ENCODE results near the gene CHP1. TPM values are rescaled to one million over a fixed set of nuclear protein-coding genes. Genes with fewer than 3 reads are reported as not detected.
"Not testable (repeated sequence)": the region's sequence is repeated elsewhere in the genome, so short reads cannot be mapped to it uniquely, and the experiment has no call there.

The CHP1 gene
- total RNA-seq = 100 to 1,000 TPM; 407 to 410 TPM
- long read RNA-seq, transcript CHP1-201 (7 exons, 3,329 nt) = major isoform, 6 of 33 reads
- long read RNA-seq, partial matches to known transcripts = 0 of 33 reads
- long read RNA-seq, other reads (novel, unspliced or antisense) = 27 of 33 reads

DNA sequence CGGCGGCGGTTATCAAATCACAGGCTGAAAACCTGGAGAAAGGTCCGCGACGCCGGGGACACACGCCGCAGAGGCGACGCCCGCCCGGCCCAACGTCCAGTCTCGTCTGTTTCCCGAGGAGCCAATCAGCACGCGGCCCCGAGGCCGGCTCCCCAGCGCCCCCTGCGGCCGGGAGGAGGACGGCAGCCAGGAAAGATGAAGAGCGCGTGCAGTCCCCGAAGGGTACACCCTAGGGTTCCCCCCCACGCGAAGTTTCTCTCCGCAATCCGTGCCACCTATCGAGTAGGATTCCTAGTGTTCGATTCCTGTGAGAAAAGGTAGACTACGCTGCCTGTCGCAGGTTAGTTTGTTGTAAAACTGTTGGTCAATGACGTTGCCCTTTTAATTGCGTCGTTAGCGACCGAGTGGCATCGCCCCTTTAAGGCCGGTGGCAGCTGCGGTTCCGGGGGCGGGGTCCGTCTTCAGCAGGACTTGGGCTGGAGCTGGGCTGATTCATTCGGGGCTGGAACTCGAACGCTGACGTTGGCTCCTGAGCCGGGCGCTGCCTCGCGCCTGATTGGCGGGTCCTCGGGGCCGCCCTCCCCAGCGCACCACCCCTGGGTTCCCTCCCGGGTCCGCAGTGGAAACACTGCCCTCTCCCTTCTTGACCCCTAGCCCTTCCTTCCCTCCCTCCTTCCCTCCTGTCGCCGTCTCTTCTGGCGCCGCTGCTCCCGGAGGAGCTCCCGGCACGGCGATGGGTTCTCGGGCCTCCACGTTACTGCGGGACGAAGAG lies at the start of gene CHP1, which contains the start of gene EXD1:
TSS of gene CHP1 (plus strand) at position 619 of the 772 bp plus-strand sequence. CDS start at position 734, 115 bp downstream.
TSS of gene EXD1 (minus strand) at position 108 of the 772 bp plus-strand sequence. CDS start 4,182 bp downstream, outside the sequence.
- intact Hi-C loops (cut with DNase I, micrococcal nuclease) = no loop called here
- DNase-seq (peak; percentile 99), ATAC-seq (peak; percentile 92)

DNA sequence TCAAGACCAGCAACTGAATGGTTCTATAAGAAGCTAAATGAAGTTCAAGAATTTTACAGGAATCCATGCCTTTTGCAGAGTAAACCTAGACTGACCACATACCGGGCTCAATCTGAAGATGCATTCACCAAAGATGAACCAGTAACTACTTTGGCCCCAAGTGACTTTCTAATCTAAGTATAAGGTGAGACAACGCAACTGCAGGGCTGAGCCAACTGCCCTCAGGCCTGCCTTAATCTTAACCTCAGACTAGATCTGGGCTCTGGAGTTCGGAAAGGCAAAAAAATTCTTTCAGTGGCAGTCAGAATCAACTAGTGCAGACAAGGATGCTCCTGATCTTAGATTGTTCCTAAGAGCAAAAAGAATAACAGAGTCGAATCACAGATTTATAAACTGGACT lies 48.8 kb upstream of the CHP1 start:
- ATAC-seq (no peak), DNase-seq (no peak)
- intact Hi-C loops (cut with DNase I, micrococcal nuclease) = loop anchor here in 1 of 2 donors (10.0 kb wide), 1 partner anchor 277 kb away; no protein-coding TSS in a partner anchor

DNA sequence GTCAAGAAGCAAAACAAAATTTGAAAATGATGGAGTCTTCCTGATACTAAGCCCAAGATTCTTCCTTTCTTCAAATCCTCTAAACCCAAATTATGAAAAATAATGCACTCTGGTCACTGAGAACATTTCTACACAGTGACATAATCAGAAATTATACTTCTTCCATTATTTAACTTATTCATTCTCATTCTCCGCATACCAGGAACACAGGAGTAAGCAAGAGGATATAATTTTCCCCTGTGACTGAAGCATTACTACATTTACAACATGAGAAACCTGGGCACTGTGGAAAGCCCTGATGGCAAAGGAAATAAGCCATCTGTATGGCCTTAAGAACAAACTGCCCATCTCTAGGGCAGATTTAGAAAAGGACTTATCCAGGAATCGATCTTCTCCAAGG lies 47.5 kb upstream of the CHP1 start:
- no peak for DNase-seq
- intact Hi-C loops (cut with DNase I, micrococcal nuclease) = loop anchor here in 1 of 2 donors (10.0 kb wide), 1 partner anchor 279 kb away; no protein-coding TSS in a partner anchor
- ATAC-seq = no peak

DNA sequence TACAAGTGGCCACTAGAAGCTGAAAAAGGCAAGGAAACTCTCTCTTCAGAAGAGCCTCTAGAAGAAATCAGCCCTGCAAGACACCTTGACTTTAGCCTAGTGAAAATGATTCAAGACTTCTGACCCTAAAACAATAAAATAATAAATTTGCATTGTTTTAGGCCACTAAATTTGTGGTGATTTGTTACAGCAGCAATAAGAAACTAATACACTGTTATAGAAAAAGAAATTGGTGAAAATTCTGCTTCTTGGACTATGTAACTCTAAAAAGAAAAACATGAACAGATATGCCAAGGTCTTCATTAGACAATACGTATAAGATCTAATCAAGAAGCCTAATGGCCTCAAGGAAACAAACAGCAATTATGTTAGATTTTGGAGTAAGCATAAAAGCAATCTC lies 36.6 kb upstream of the CHP1 start:
- intact Hi-C loops (cut with DNase I, micrococcal nuclease) = no loop called here
- no peak for ATAC-seq
- no peak for DNase-seq

DNA sequence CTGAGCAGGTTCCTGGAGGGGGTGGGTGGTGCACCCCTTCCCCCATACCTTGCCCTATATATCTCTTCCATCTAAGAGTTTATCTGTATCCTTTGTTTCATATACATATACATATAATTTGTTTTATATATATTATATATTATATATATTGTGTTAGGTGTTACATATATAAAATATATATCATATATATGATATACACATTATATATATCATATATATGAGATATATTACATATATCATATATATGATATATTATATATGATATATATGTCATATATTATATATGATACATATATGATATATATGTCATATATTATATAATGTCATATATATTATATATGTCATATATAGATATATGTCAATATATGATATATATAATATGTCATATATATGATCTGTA lies 31.6 kb upstream of the CHP1 start:
- DNase-seq (no peak), ATAC-seq (no peak)
- intact Hi-C loops (cut with DNase I, micrococcal nuclease) = no loop called here

DNA sequence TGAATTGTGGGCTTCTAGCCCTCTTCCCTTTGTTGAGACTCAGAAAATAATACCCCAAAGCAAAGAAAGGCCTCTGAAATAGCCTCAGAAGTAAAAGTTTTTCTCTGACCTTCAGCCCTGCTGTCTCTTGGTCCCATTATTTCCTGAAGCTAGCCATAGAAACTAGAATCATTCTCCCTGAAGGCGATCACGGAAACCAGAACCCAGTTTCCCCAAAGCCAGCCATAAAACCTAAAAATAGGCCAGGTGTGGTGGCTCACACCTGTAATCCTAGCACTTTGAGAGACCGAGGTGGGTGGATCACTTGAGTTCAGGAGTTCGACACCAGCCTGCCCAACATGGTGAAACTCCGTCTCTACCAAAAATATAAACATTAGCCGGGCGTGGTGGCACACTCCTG lies 27.7 kb upstream of the CHP1 start:
- ATAC-seq (peak; percentile 84), DNase-seq (peak in 1 of 2 donors; percentile 8)
- intact Hi-C loops (cut with DNase I, micrococcal nuclease) = no loop called here

DNA sequence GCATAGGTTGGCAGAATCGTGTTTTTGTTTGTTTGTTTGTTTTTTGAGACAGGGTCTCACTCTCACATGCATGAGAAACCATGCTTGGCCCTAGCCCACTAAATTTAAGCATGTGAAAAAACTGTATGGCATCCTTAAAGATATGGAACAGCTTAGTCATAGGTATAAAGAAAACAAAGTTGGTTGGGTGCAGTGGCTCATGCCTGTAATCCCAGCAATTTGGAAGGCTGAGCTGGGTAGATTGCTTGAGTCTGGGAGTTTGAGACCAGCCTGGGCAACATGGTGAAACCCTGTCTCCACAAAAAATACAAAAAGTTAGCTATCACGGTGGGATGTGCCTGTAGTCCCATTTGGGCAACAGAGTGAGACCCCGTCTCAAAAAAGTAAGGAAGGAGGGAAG lies 25.8 kb upstream of the CHP1 start:
- no peak for ATAC-seq
- intact Hi-C loops (cut with DNase I, micrococcal nuclease) = no loop called here
- DNase-seq = no peak

DNA sequence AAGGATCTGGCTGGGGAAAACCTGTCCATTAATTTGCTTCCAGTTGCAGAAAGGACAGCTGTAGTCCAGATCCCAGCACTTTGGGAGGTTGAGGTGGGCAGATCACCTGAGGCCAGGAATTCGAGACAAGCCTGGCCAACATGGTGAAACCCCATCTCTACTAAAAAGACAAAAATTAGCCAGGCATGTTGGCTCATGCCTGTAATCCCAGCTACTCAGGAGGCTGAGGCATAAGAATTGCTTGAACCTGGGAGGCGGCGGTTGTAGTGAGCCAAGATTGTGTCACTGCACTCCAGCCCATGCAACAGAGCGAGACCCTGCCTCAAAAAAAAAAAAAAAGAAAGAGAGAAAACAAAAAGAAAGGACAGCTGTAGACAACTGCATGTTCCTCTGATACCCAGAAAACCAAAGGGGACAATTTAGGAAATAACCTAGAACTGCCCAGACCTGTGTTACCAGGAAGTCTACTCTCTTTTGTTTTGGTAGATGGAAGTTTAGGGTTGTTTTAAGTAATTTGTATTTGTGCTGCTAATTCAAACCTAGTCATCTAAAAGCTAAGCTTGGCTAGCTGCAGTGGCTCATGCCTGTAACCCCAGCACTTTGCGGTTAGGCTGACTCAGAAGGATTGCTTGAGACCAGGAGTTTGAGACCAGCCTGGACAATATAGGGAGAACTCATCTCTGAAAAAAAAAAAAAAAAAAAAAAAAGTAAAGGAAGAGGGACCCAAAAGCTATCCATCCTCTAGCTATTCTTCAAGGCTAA lies 23.2 kb upstream of the CHP1 start:
- DNase-seq (no peak), ATAC-seq (no peak)
- intact Hi-C loops (cut with DNase I, micrococcal nuclease) = no loop called here

DNA sequence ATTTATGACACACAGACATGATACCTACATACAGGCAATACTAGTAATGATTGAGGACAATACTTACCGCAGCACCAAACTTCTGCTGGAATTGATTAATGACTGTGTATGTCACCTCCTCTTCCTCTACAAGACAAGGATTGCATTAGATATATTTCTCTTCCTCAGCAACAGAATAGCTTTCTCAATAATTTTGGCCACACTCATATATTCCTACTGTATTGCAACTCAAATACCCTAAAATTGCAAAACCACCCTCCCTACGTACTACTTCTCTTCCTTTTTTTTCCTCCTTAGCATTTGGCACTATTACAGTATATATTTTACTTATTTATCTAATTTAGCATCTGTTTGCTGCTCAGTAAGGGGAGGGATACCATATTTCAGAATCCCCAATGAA lies 15.4 kb upstream of the CHP1 start:
- intact Hi-C loops (cut with DNase I, micrococcal nuclease) = no loop called here
- no peak for DNase-seq
- ATAC-seq = no peak

DNA sequence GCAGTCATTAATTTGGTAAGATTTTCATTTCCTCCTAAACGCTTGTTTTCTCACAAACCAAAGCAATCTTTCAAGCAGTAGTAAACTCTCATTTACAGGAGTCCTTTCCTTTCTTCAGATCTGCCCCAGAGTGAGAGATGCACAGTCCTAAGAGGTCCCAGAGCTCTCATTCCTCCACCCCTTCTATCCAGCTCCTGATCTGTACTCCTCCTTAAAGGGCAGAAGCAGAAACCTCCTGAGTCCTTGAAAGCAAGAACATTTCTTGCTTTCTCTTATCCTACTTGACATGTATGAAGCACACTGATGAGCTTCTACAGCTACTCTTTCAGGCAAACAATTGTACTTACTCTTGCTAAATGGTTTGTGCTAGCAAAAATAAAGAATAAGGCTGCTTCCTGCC lies 12.2 kb upstream of the CHP1 start:
- ATAC-seq (no peak), DNase-seq (no peak)
- intact Hi-C loops (cut with DNase I, micrococcal nuclease) = no loop called here

DNA sequence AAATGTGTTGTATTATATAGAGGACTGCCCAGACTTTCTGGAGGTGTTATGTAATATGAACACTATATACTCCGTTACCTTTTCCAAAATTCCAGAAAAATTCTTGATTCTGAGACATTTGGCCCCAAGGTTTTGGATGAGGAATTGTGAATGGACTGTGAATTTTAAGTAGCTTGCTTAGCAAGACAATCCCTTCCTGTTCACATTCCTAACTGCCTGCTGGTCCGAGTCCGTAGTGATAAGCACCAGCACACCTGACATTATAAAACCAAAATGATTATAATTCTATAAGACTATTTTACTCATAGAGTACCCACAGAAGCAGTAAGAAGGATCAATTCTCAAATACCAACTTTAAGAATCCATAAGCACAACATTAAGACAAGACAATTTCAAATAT lies 11.7 kb upstream of the CHP1 start:
- intact Hi-C loops (cut with DNase I, micrococcal nuclease) = no loop called here
- no peak for DNase-seq
- no peak for ATAC-seq

DNA sequence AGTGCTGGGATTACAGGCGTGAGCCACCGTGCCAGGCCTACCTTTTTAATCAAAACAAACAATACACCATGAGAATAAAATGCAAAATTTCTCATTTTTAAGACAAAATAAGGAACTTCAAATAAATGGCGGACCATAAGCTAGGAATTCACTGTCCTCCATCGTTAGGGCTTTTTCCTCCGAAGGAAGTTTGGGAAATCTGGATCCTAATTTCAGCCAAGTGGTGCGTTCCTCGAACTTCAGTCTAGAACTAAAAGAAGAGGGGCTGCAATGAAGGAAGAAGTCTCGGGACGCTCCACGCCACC lies 771 bp upstream of the CHP1 start:
- ATAC-seq (no peak), DNase-seq (no peak)
- intact Hi-C loops (cut with DNase I, micrococcal nuclease) = no loop called here

DNA sequence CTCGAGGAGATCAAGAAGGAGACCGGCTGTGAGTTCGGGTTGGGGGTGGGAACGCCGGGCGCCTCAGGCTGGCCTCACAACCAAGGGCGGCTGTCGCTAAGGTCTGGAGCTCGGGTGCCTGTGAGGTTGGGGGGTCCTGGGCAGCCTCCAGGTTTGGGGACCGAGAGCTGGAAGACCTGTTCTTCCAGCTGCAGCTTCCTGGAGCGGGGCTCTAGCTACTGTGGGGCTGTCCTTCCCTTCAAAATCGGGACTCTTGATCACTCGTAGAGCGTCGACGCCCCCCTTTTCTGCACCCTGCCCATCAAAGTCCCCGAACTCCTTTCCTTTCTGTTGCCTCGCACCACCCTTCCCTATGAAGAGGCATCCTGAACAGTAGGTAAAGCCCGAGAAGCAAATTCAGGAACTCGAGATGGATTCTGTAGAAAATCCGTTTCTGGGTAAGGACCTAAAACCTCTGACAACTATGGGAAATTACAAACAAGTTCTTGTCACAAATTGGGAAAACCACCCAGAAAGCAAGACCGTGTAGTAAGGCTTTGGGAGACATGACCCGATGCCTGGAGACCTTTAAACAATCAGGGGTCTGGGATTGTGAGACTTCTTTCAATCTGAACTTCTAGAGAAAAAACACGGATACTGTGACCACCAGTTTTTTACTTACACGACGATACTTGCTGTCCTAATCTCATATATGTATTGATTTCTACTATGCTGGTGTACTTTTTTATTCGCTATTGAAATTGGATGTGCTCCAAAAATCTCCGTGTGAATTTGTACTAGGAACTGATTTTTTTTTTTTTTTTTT lies 556 bp downstream of the CHP1 start:
- DNase-seq = no peak
- intact Hi-C loops (cut with DNase I, micrococcal nuclease) = no loop called here
- peak; percentile 21 for ATAC-seq

DNA sequence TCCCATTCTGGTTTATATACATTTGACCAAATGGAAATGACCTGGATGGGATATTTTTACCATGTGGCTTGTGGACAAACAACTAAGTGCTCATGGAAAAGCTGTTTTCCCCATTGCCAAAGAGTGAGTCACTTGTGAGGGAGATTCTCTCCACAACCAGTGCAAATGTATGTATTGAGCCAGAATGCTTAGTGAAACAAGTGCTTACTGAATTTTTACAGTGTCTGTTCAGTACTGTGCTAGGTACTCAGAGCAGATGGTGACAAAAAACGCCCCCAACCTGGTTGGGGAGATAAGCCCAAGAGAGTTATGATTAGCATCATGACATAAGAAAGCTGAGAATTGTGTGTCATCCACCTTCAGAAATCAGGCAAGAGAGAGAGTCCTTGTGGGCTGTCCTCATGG lies 2.3 kb downstream of the CHP1 start:
- ATAC-seq = no peak
- intact Hi-C loops (cut with DNase I, micrococcal nuclease) = no loop called here
- no peak for DNase-seq

DNA sequence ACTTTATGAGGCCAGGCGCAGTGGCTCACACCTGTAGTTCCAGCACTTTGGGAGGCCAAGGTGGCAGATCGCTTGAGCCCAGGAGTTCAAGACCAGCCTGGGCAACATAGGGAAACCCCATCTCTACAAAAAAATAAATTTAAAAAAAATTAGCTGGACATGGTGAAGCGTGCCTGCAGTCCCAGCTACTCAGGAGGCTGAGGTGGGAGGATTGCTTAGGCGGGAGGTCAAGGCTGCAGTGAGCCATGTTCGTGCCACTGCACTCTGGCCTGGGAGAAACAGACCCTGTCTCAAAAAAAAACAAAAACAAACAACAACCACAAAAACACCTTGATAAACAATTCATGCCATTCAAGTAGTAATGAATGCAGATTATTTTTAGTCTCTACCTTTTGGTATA lies 4.2 kb downstream of the CHP1 start:
- DNase-seq; intact Hi-C loops (cut with DNase I, micrococcal nuclease); ATAC-seq: not testable (repeated sequence)

DNA sequence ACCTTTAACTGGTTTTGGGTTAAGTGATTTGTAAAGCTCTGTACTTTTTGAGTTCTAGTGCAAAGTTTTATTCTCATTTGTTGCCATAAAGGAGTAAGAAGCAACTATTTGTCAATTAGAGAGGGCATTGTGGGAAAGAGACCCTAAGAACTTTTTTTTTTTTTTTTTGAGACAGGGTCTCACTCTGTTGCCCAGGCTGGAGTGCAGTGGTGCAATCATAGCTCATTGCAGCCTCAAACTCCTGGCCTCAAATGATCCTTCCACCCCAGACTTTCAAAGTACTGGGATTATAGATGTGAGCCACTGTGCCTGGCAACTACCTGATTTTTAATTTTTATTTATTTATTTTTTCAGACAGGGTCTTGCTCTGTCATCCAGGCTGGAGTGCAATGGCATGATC lies 4.9 kb downstream of the CHP1 start:
- ATAC-seq = no peak
- intact Hi-C loops (cut with DNase I, micrococcal nuclease) = no loop called here
- no peak for DNase-seq

DNA sequence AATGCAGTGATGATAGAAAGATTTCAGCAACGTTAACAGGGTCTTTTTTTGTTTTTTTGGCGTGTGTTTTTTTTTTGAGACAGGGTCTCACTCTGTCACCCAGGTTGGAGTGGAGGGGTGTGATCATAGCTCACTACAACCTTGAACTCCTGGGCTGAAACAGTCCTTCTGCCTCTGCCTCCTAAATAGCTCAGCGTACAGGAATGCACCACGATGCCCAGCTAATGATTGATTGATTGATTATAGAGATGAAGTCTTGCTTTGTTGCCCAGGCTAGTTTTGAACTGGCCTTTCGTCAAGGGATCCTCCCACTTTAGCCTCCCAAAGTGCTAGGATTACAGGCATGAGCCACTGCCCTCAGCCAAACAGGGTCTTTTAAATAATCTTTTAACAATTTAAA lies 7.0 kb downstream of the CHP1 start:
- DNase-seq (no peak), ATAC-seq (no peak)
- intact Hi-C loops (cut with DNase I, micrococcal nuclease) = no loop called here

DNA sequence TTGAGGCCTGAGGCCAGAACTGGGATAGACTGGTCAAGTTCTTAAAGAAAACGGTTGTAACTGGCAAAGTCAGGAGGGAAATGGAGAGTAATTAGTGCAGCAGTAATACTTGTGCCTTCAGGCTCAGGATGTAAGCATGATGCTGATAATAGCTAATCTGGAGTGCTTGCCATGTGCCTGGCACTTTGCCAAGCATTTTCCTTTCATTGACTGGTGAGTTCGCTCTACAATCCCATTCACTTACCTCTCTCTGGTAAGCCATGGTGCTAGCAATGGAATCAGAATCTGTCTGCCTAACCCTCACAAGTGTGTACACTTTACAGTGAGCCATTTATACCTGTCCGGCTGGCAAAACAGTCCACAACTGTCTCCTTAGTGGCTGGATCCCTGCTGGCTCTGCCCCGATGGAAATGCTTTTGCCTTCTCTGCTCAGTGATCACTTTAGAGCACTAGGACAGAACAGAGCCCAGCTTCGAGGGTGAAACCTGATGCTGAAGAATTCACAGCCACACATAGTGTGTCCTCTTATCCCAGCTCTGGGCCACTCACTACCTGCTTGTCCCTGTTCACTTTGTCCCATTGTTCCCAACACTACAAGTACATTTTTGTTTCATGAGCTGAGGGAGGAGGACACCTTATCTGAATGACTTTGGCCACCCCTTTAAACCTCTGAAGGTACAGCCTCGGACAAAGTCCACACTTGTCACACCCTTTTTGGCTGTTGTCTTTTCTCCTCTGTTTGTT lies 10.3 kb downstream of the CHP1 start:
- peak; percentile 38 to 43 for DNase-seq
- ATAC-seq = peak; percentile 96

DNA sequence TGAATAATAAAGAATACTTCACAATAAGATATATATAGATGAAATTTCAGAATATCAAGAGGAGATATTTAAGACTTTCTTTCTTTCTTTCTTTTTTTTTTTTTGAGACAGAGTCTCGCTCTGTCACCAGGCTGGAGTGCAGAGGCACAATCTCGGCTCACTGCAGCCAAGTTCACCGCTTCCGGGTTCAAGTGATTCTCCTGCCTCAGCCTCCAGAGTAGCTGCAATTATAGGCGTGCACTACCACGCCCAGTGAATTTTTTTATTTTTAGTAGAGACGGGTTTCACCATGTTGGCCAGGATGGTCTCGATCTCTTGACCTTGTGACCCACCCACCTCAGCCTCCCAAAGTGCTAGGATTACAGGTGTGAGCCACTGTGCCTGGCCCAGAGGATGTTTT lies 19.7 kb downstream of the CHP1 start:
- ATAC-seq (peak; percentile 78), DNase-seq (peak; percentile 39 to 56)
- intact Hi-C loops (cut with DNase I, micrococcal nuclease) = not testable (repeated sequence)

More for the DNA sequence above, 10.3 kb downstream of the CHP1 start:
- intact Hi-C loops (cut with DNase I, micrococcal nuclease) = no loop called here

Measured in left colon (tissue), 2 donors.